Neural progenitor cell (in vitro differentiated cells): ENCODE measurements around the gene ACBD6. TPM values are rescaled to one million over a fixed set of nuclear protein-coding genes. Genes with fewer than 3 reads are reported as not detected.

ENCODE experiments used
- DNase-seq: peaks from one replicate; pipeline ENCODE4 v3.0.0-alpha.2; 2016; ENCODE audit warnings: low spot score
- H2AFZ ChIP-seq: fragments of 200-600 bp; sonication (generic); replicated peaks from 2 replicates; pipeline ENCODE4 v1.6.1; 2016; ENCODE audit warnings: antibody characterized with exemption
- H3F3A ChIP-seq: fragments of 200-600 bp; sonication (generic); 2 replicates; pipeline ENCODE4 v1.6.1; 2016; ENCODE audit warnings: antibody characterized with exemption, low read depth
- H3K27ac ChIP-seq: fragments of 200-600 bp; sonication (generic); 2 replicates; pipeline ENCODE4 v1.5.1; 2016; ENCODE audit warnings: mild to moderate bottlenecking
- H3K27me3 ChIP-seq: fragments of 200-600 bp; sonication (generic); 2 replicates; pipeline ENCODE4 v1.6.1; 2016; ENCODE audit warnings: mild to moderate bottlenecking, moderate library complexity
- H3K36me3 ChIP-seq: fragments of 200-600 bp; sonication (generic); 2 replicates; pipeline ENCODE4 v1.5.1; 2016
- H3K4me1 ChIP-seq: fragments of 200-600 bp; sonication (generic); 2 replicates; pipeline ENCODE4 v1.6.1; 2016; ENCODE audit warnings: mixed run types
- H3K4me2 ChIP-seq: fragments of 200-600 bp; sonication (generic); 2 replicates; pipeline ENCODE4 v1.6.1; 2016
- H3K4me3 ChIP-seq: fragments of 200-600 bp; sonication (generic); 2 replicates; pipeline ENCODE4 v1.5.1; 2016
- H3K79me2 ChIP-seq: fragments of 200-600 bp; sonication (generic); 2 replicates; pipeline ENCODE4 v1.6.1; 2016; ENCODE audit warnings: low read depth
- H3K9ac ChIP-seq: fragments of 200-600 bp; sonication (generic); 2 replicates; pipeline ENCODE4 v1.6.1; 2016
- H3K9me3 ChIP-seq: fragments of 200-600 bp; sonication (generic); 2 replicates; pipeline ENCODE4 v1.5.1; 2016; ENCODE audit warnings: low read depth
- H4K20me1 ChIP-seq: fragments of 200-600 bp; sonication (generic); 2 replicates; pipeline ENCODE4 v1.6.1; 2016; ENCODE audit warnings: low read depth
- H3K27ac Mint-ChIP-seq: 3 replicates; pipeline ENCODE4 v1.8.0; 2021; ENCODE audit warnings: mixed read lengths
- H3K27me3 Mint-ChIP-seq: 2 replicates; pipeline ENCODE4 v1.8.0; 2022; ENCODE audit warnings: low read depth, mild to moderate bottlenecking, inconsistent platforms, moderate library complexity, mixed read lengths; ENCODE audit not compliant: insufficient read depth
- H3K36me3 Mint-ChIP-seq: 3 replicates; pipeline ENCODE4 v1.8.0; 2021; ENCODE audit warnings: mixed read lengths
- H3K4me1 Mint-ChIP-seq: 3 replicates; pipeline ENCODE4 v1.8.0; 2021; ENCODE audit warnings: mixed read lengths
- H3K4me3 Mint-ChIP-seq: 3 replicates; pipeline ENCODE4 v1.8.0; 2021; ENCODE audit warnings: mild to moderate bottlenecking, moderate library complexity, mixed read lengths
- H3K9me3 Mint-ChIP-seq: 3 replicates; pipeline ENCODE4 v1.8.0; 2020; ENCODE audit warnings: mixed read lengths
- CTCF ChIP-seq: fragments of 200-600 bp; sonication (generic); IDR thresholded peaks from 2 replicates; pipeline ENCODE4 v1.5.1; 2017; ENCODE audit warnings: antibody characterized with exemption, mild to moderate bottlenecking
- EZH2 ChIP-seq: fragments of 200-600 bp; sonication (generic); IDR thresholded peaks from 2 replicates; pipeline ENCODE4 v1.6.1; 2017; ENCODE audit warnings: antibody characterized with exemption, mild to moderate bottlenecking, moderate library complexity
- EZH2phosphoT487 ChIP-seq: fragments of 200-600 bp; sonication (generic); IDR thresholded peaks from 2 replicates; pipeline ENCODE4 v1.6.1; 2017; ENCODE audit warnings: antibody characterized with exemption
- total RNA-seq: library from RNA; depleted of rRNA; stranded (reverse); fragments of >200 nt; gene quantifications from 2 replicates; pipeline ENCODE4 v1.2.3, GENCODE V29; 2015; ENCODE audit warnings: low replicate concordance

Gene ACBD6
- total RNA-seq, 1 donor from 2014 or later: 36.8 TPM

- Histone ChIP-seq H3K79me2 (no peaks in the 10 kb centered on the region), H3K27ac (no peak overlapping the region), H2AFZ (no peak overlapping the region), H3K4me1 (peaks cover 18% of the 10 kb centered on the region), H3K4me2 (no peak overlapping the region), H3K9ac (no peak overlapping the region), H4K20me1 (no peaks in the 10 kb centered on the region), H3K9me3 (no peaks in the 10 kb centered on the region), H3F3A (no peaks in the 10 kb centered on the region), H3K36me3 (no peaks in the 10 kb centered on the region), H3K4me3 (no peak overlapping the region), H3K27me3 (no peaks in the 10 kb centered on the region)
- Mint-ChIP-seq H3K27me3 (no peaks in the 10 kb centered on the region), H3K27ac (no peak overlapping the region), H3K9me3 (no peaks in the 10 kb centered on the region), H3K36me3 (peaks cover 36% of the 10 kb centered on the region), H3K4me3 (no peak overlapping the region), H3K4me1 (peaks cover 3% of the 10 kb centered on the region)
- DNase-seq: no peak
- TF ChIP-seq CTCF: no peak
- no peak for TF ChIP-seq EZH2
- TF ChIP-seq EZH2phosphoT487: no peak
These were observed 223.6 kb downstream of the ACBD6 start for GRCh38 chr1:180278596-180279395.

GRCh38 chr1:180278194-180278515 lies 224.2 kb downstream of the ACBD6 start:
- TF ChIP-seq EZH2phosphoT487 (no peak), EZH2 (no peak), CTCF (no peak)
- Mint-ChIP-seq H3K36me3 (peaks cover 39% of the 10 kb centered on the region), H3K4me3 (no peak overlapping the region), H3K9me3 (no peaks in the 10 kb centered on the region), H3K27ac (no peak overlapping the region), H3K4me1 (peaks cover 3% of the 10 kb centered on the region), H3K27me3 (no peaks in the 10 kb centered on the region)
- H3K4me3 ChIP-seq: no peak overlapping the region
- H3K9ac ChIP-seq: no peak overlapping the region
- H3K9me3 ChIP-seq: no peaks in the 10 kb centered on the region
- H4K20me1 ChIP-seq: no peaks in the 10 kb centered on the region
- H2AFZ ChIP-seq: no peak overlapping the region
- H3K79me2 ChIP-seq: no peaks in the 10 kb centered on the region
- no peaks in the 10 kb centered on the region for H3F3A ChIP-seq
- H3K36me3 ChIP-seq: no peaks in the 10 kb centered on the region
- H3K4me1 ChIP-seq: peaks cover 18% of the 10 kb centered on the region
- no peaks in the 10 kb centered on the region for H3K27me3 ChIP-seq
- no peak overlapping the region for H3K27ac ChIP-seq
- no peak for DNase-seq
- H3K4me2 ChIP-seq: no peak overlapping the region

GRCh38 chr1:180277476-180278193 lies 224.7 kb downstream of the ACBD6 start:
- Histone ChIP-seq H3K36me3 (no peaks in the 10 kb centered on the region), H3K79me2 (no peaks in the 10 kb centered on the region), H3K9me3 (no peaks in the 10 kb centered on the region), H3K4me3 (no peak overlapping the region), H3K27me3 (no peaks in the 10 kb centered on the region), H3K4me1 (peaks cover 18% of the 10 kb centered on the region), H3K27ac (no peak overlapping the region), H3K9ac (no peak overlapping the region), H3F3A (no peaks in the 10 kb centered on the region), H4K20me1 (no peaks in the 10 kb centered on the region), H3K4me2 (no peak overlapping the region), H2AFZ (no peak overlapping the region)
- Mint-ChIP-seq H3K4me3 (no peak overlapping the region), H3K36me3 (peaks cover 39% of the 10 kb centered on the region), H3K4me1 (peaks cover 3% of the 10 kb centered on the region), H3K9me3 (no peaks in the 10 kb centered on the region), H3K27ac (no peak overlapping the region), H3K27me3 (no peaks in the 10 kb centered on the region)
- TF ChIP-seq EZH2 (no peak), CTCF (no peak), EZH2phosphoT487 (no peak)
- DNase-seq: no peak
